GM12878 (cell line): ENCODE results near the gene SPATA1. TPM values are rescaled to one million over a fixed set of nuclear protein-coding genes. Genes with fewer than 3 reads are reported as not detected.

Source experiments
- ATAC-seq: fragments of 200-7000 bp; cut with Tn5 transposase; 3 replicates; pipeline ENCODE4 v1.9.1; 2020; ENCODE audit warnings: mild to moderate bottlenecking, moderate library complexity
- BruUV-seq: library from RNA; stranded (reverse); fragments of 400-500 nt; replicated peaks from 2 replicates; lab custom pipeline; 2021; lab: Mats Ljungman, UMichigan
- CTCF ChIA-PET: fragments of 300-600 bp; sonication (Branson Sonifier 250); formaldehyde crosslinking; extraction: SDS; loops from one replicate; lab custom pipeline; 2021; ENCODE audit warnings: inconsistent platforms; lab: Yijun Ruan, JAX
- POLR2A ChIA-PET: fragments of 350-600 bp; formaldehyde crosslinking; extraction: SDS; loops from one replicate; lab custom pipeline; 2021; ENCODE audit warnings: inconsistent platforms; lab: Charles Lee
- RAD21 ChIA-PET: fragments of 300-600 bp; sonication (Branson Sonifier 250); formaldehyde crosslinking; loops from one replicate; lab custom pipeline; 2023; ENCODE audit warnings: antibody characterized with exemption; ENCODE audit not compliant: unreplicated experiment; lab: Charles Lee
- SMC1A ChIA-PET: fragments of 300-600 bp; sonication (Branson Sonifier 250); formaldehyde crosslinking; loops from one replicate; lab custom pipeline; 2023; ENCODE audit not compliant: unreplicated experiment, uncharacterized antibody; lab: Charles Lee
- DNase-seq: peaks from one replicate; pipeline ENCODE4 v3.0.0-alpha.2; 2011; ENCODE audit warnings: low read depth, low spot score
- FAIRE-seq: peaks from 3 replicates; lab custom pipeline; 2011; peaks lifted over from hg19 to GRCh38; lab: Jason Lieb, UNC
- H2AFZ ChIP-seq: 2 replicates; pipeline ENCODE4 v1.6.0; 2011; ENCODE audit warnings: low read depth, low read length, control low read depth; ENCODE audit not compliant: control insufficient read depth
- H3K27ac ChIP-seq: 2 replicates; pipeline ENCODE4 v1.5.1; 2011; ENCODE audit warnings: control low read depth; ENCODE audit not compliant: control insufficient read depth, insufficient read depth
- H3K27me3 ChIP-seq, 2 experiments: replicated peaks in 1 of 2; 2 replicates each; pipeline versions ENCODE4 v1.6.0 to v1.6.1; 2011; ENCODE audit warnings: low read length in 1 of 2; ENCODE audit not compliant: control insufficient read depth in 2 of 2, insufficient read depth in 2 of 2
- H3K36me3 ChIP-seq, 2 experiments: 2 replicates each; pipeline ENCODE4 v1.5.1; 2011; ENCODE audit warnings: low read length in 1 of 2; ENCODE audit not compliant: control insufficient read depth in 2 of 2, insufficient read depth in 2 of 2
- H3K4me1 ChIP-seq: 2 replicates; pipeline ENCODE4 v1.6.1; 2011; ENCODE audit warnings: mild to moderate bottlenecking, low read length, moderate library complexity, mixed read lengths; ENCODE audit not compliant: control insufficient read depth, insufficient read depth
- H3K4me2 ChIP-seq: 2 replicates; pipeline ENCODE4 v1.6.0; 2011; ENCODE audit warnings: control low read depth; ENCODE audit not compliant: control insufficient read depth, insufficient read depth
- H3K4me3 ChIP-seq: fragments of 200-600 bp; sonication (generic); 2 replicates; pipeline ENCODE4 v1.5.1; 2016
- H3K79me2 ChIP-seq: 2 replicates; pipeline ENCODE4 v1.6.0; 2011; ENCODE audit warnings: low read length; ENCODE audit not compliant: control insufficient read depth, insufficient read depth
- H3K9ac ChIP-seq: 2 replicates; pipeline ENCODE4 v1.8.0; 2011; ENCODE audit warnings: low read length, control low read depth, mixed read lengths; ENCODE audit not compliant: control insufficient read depth, insufficient read depth
- H3K9me3 ChIP-seq: replicated peaks from 3 replicates; pipeline ENCODE4 v1.5.1; 2011; ENCODE audit warnings: mild to moderate bottlenecking, low read length; ENCODE audit not compliant: control insufficient read depth, insufficient read depth
- H4K20me1 ChIP-seq: 2 replicates; pipeline ENCODE4 v1.6.0; 2011; ENCODE audit not compliant: control insufficient read depth, insufficient read depth
- BACH1 ChIP-seq: fragments of 450-650 bp; IDR thresholded peaks from 2 replicates; pipeline ENCODE4 v1.6.1; 2017; ENCODE audit warnings: mild to moderate bottlenecking, borderline replicate concordance
- HDAC2 ChIP-seq: fragments of 200-600 bp; sonication (generic); IDR thresholded peaks from 2 replicates; pipeline ENCODE4 v1.6.1; 2017
- ZNF384 ChIP-seq: IDR thresholded peaks from 2 replicates; pipeline ENCODE4 v1.6.1; 2012; ENCODE audit warnings: low read depth, mild to moderate bottlenecking, low read length, improper control_type of control experiment, borderline replicate concordance
- WGBS: methylation state at CpG from one replicate; pipeline ENCODE4 v1.1.6; 2016; ENCODE audit warnings: low lambda C conversion rate; ENCODE audit not compliant: insufficient replicate concordance, insufficient coverage; ENCODE audit errors: missing lambda C conversion rate; 5-methylcytosine and 5-hydroxymethylcytosine counted together
- in situ Hi-C: fragments of 300-500 bp; cut with MboI; formaldehyde crosslinking; loops from 9 replicates; pipeline ENCODE4 v1.14.3; 2018; ENCODE audit warnings: mixed read lengths
- intact Hi-C: fragments of 100-400 bp; cut with micrococcal nuclease; formaldehyde crosslinking; loops from one replicate; pipeline ENCODE4 v1.14.2; 2022; ENCODE audit not compliant: unreplicated experiment
- polyA plus RNA-seq, 11 experiments: library from polyadenylated mRNA; depleted of rRNA in 4 of 11; unstranded in 6 of 11; stranded (reverse) in 5 of 11; fragments of >200 nt; fragmentation: Nextera tagmentation in 4 of 11; fragmentation: Illumina TruSeq in 1 of 11; extraction: Ambion mirVana in 4 of 11; extraction: Trizol in 1 of 11; gene quantifications; 1 replicate in 1 of 11; 2 replicates in 10 of 11; pipeline versions ENCODE4 v1.2.1 to v1.2.3, GENCODE V29; 2011 to 2016; ENCODE audit warnings: inconsistent platforms in 2 of 11, missing spikeins in 2 of 11, low read depth in 1 of 11
- total RNA-seq, 4 experiments: library from RNA; depleted of rRNA in 3 of 4; stranded (reverse); fragments of >200 nt in 3 of 4; fragmentation: Illumina TruSeq in 1 of 4; extraction: Trizol in 1 of 4; gene quantifications; 2 replicates each; pipeline versions ENCODE4 v1.2.1 to v1.2.3, GENCODE V29; 2013 to 2021
- TF ChIP-seq, protein P1 (sequence below): fragments of 450-650 bp; formaldehyde crosslinking; IDR thresholded peaks from 2 replicates; pipeline ENCODE4 v1.4.0; 2022; ENCODE audit warnings: mild to moderate bottlenecking, moderate library complexity

Gene SPATA1
- total and polyA plus RNA-seq, 10 of the 15 experiments (the other 5 are each of a cell fraction or from before 2014, with no cell fraction given) = 0.74 to 2.4 (median 1.9) TPM

DNA sequence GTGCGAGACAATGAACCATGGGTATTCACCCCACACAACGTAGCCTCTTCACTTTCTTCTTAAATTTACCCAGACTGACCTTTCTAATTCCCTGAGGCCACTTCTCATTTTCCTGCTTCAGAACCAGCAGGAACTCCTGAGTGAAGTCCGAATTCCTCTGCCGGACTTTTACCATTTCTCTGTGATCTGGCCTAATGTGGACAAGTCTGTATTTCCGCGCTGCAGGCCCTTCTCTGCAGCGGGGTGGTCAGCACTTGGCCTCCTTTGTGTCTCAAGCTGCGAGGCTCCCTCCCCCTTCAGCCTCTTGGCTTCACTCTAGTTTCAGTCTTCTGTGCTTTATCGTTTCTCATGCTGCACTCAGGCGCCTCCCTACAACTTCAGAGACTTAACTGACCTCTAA lies 77.5 kb downstream of the SPATA1 start:
- Histone ChIP-seq H3K79me2 (no peaks in the 10 kb centered on the region), H4K20me1 (no peaks in the 10 kb centered on the region), H2AFZ (no peak overlapping the region), H3K4me1 (peaks cover 3% of the 10 kb centered on the region), H3K27ac (no peak overlapping the region), H3K4me3 (no peak overlapping the region), H3K4me2 (no peak overlapping the region), H3K36me3 (no peaks in the 10 kb centered on the region), H3K9ac (no peak overlapping the region), H3K9me3 (peaks cover 2% of the 10 kb centered on the region; the same call in 2 of the 3 replicates), H3K27me3 (no peaks in the 10 kb centered on the region)
- ChIA-PET RAD21 (no interaction called here), POLR2A (interaction anchor here (2.0 kb wide), 1 partner anchor 11 kb away, joined by 7 read pairs; no protein-coding TSS in a partner anchor), CTCF (no interaction called here), SMC1A (interaction anchor here (1.4 to 1.7 kb wide), 2 partner anchors 10 to 16 kb away, joined by 3 read pairs; no protein-coding TSS in a partner anchor)
- in situ Hi-C loops (no loop called here), intact Hi-C loops (no loop called here)
- no peak for DNase-seq
- FAIRE-seq = no peak
- BruUV-seq = no TSS peak
- WGBS = 41% methylated on average over 10 of the region's 10 CpGs
- TF ChIP-seq ZNF384 = no peak
- no peak for TF ChIP-seq BACH1
- no peak for TF ChIP-seq HDAC2
- TF ChIP-seq, protein P1, sequence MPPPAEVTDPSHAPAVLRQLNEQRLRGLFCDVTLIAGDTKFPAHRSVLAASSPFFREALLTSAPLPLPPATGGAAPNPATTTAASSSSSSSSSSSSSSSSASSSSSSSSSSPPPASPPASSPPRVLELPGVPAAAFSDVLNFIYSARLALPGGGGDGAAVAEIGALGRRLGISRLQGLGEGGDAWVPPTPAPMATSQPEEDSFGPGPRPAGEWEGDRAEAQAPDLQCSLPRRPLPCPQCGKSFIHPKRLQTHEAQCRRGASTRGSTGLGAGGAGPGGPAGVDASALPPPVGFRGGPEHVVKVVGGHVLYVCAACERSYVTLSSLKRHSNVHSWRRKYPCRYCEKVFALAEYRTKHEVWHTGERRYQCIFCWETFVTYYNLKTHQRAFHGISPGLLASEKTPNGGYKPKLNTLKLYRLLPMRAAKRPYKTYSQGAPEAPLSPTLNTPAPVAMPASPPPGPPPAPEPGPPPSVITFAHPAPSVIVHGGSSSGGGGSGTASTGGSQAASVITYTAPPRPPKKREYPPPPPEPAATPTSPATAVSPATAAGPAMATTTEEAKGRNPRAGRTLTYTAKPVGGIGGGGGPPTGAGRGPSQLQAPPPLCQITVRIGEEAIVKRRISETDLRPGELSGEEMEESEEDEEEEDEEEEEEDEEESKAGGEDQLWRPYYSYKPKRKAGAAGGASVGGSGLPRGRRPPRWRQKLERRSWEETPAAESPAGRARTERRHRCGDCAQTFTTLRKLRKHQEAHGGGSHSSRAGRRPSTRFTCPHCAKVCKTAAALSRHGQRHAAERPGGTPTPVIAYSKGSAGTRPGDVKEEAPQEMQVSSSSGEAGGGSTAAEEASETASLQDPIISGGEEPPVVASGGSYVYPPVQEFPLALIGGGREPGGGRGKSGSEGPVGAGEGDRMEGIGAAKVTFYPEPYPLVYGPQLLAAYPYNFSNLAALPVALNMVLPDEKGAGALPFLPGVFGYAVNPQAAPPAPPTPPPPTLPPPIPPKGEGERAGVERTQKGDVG (CRISPR knock-in tag) = no peak
- ATAC-seq = no peak
